Activated CD4-positive, alpha-beta memory T cell treated with anti-CD3 and anti-CD28 coated beads, Interleukin-2, amount 10 ng/mL, durations not matched to agents 7 days and 5 days (primary cell): Measurements from ENCODE around the gene LCP2. TPM values are rescaled to one million over a fixed set of nuclear protein-coding genes. Genes with fewer than 3 reads are reported as not detected.
A peak's percentile ranks its signal among the peaks of the same experiment; 100 is the strongest.

Experiments used
- CTCF ChIA-PET: fragments of 350-600 bp; sonication (Branson Sonifier 250); formaldehyde crosslinking; loops from one replicate; lab custom pipeline; 2021; ENCODE audit warnings: antibody characterized with exemption, inconsistent platforms; lab: Charles Lee
- POLR2A ChIA-PET: fragments of 350-600 bp; sonication (Branson Sonifier 250); formaldehyde crosslinking; loops from one replicate; lab custom pipeline; 2021; ENCODE audit warnings: antibody characterized with exemption; lab: Charles Lee
- DNase-seq: peaks from one replicate; pipeline ENCODE4 v3.0.0-alpha.2; 2020
- H3K27ac Mint-ChIP-seq: one replicate; pipeline ENCODE4 v1.8.0; 2021; ENCODE audit warnings: mild to moderate bottlenecking, mixed read lengths
- H3K27me3 Mint-ChIP-seq: one replicate; pipeline ENCODE4 v1.8.0; 2021; ENCODE audit warnings: mixed read lengths
- H3K36me3 Mint-ChIP-seq: one replicate; pipeline ENCODE4 v1.8.0; 2021; ENCODE audit warnings: low read depth, mixed read lengths
- H3K4me1 Mint-ChIP-seq: one replicate; pipeline ENCODE4 v1.8.0; 2021; ENCODE audit warnings: mixed read lengths
- H3K4me3 Mint-ChIP-seq: one replicate; pipeline ENCODE4 v1.8.0; 2021; ENCODE audit warnings: mild to moderate bottlenecking, mixed read lengths
- H3K9me3 Mint-ChIP-seq: one replicate; pipeline ENCODE4 v1.8.0; 2021; ENCODE audit warnings: mixed read lengths
- total RNA-seq, 2 experiments: library from RNA; stranded (reverse); gene quantifications; one replicate each; pipeline ENCODE4 v1.2.3, GENCODE V29; 2021

The LCP2 gene
- total RNA-seq, 2 experiments from 2014 or later, result 304 to 313 TPM

DNA sequence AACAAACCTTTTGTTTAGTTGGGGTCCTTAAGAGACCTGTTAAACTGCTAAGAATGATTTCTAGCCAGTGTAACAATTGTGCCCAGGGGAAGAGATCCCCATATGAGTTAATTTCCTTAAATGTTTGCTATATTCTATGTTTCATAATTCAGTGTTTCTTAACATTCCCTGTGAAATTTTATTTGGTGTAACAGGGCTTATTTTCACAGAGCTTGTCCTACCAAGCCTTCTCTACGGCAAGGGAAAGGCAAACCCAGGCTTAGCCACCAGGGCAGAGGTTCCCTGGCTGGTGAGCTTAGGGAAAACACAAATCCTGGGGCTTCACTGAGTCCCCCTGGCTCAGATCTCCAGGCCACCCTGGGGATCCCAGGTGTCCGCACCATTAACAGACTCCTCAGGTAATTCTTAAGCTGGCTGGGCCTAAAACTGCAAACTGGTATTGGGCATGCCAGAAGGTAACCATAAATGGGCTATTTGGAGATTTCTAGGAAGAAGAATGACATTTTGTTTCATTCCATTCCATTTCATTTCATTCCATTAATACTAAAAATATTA lies 17.0 kb upstream of the LCP2 start:
- no peaks in the 10 kb centered on the region for H3K9me3 Mint-ChIP-seq
- CTCF ChIA-PET, result interaction anchor here (1.3 to 2.7 kb wide), 8 partner anchors 17 to 48 kb away, joined by 4 to 17 read pairs (median 11); partner anchors contain the start of gene LCP2
- no peak overlapping the region for H3K27ac Mint-ChIP-seq
- POLR2A ChIA-PET, result interaction anchor here (1.8 to 5.3 kb wide), 6 partner anchors 16 to 41 kb away, joined by 11 to 41 read pairs (median 15); partner anchors contain the start of gene LCP2
- DNase-seq, result no peak
- no peak overlapping the region for H3K4me3 Mint-ChIP-seq
- peaks cover 2% of the 10 kb centered on the region for H3K27me3 Mint-ChIP-seq
- H3K4me1 Mint-ChIP-seq, result peaks cover 35% of the 10 kb centered on the region
- no peaks in the 10 kb centered on the region for H3K36me3 Mint-ChIP-seq

DNA sequence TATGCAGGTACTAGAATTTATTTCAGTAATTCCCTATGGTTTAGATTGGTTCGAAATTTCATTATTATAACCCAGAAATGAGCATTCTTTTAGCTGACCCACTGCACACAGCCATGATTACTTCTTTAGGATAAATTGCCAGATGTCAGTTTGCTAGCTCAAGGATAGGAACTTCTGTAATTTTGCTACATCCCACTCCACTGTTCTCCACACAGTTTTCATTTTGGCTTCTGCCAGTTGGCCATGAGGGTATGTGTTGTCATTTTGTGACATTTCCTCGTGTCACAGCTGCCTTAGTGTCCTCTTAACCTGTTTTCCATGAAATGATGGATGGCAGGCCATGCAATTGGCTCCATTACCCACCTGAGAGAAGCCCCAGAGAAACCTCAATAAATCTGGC lies 16.2 kb upstream of the LCP2 start:
- DNase-seq, result no peak
- Mint-ChIP-seq H3K4me1 (peaks cover 30% of the 10 kb centered on the region), H3K27me3 (peaks cover 2% of the 10 kb centered on the region), H3K27ac (peak overlapping the region; percentile 18), H3K9me3 (no peaks in the 10 kb centered on the region), H3K36me3 (no peaks in the 10 kb centered on the region), H3K4me3 (no peak overlapping the region)
- ChIA-PET POLR2A (interaction anchor here (0.9 to 5.3 kb wide), 13 partner anchors 10 to 64 kb away, joined by 3 to 41 read pairs (median 11); partner anchors contain the start of gene LCP2), CTCF (interaction anchor here (0.9 to 2.7 kb wide), 14 partner anchors 11 to 52 kb away, joined by 3 to 18 read pairs (median 7); partner anchors contain the start of gene LCP2)

DNA sequence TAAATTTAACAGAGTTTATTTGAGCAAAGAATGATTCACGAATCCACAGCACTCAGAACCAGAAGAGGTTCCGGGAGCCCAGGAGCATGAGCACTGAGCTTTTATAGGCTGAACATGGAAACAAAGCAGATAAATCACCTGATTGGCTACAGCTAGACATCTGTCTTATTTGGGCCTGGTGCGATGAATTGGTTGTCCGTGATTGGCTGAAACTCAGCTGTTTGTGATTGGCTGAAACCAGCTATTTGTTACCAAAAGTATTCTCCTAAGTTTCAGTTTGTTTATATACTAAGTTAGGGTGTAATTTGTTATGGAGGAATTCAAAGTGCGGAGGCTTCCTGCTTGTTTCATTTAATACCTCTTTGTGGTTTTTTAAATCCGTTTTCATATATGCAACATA lies 15.8 kb upstream of the LCP2 start:
- peaks cover 30% of the 10 kb centered on the region for H3K4me1 Mint-ChIP-seq

DNA sequence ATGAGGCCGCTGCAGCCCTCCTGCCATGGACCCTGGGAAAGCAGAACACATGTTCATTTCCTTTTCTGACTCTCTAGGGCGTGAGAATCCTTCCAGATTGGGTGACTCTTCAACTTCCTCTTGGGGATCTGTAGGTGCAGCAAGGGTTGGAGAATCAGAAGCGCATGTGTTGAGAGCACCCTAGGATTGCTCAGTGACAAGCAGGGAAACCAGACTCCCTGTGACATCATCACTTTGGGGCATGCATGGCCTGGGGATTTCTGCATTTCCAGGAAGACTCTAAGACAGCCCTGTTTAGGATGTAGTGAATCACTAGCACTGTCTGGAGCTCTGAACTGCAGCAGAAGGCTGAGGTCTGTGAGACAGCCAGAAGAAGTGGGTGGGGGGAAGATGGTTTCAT lies 15.1 kb upstream of the LCP2 start:
- DNase-seq, result peak; percentile 56
- ChIA-PET CTCF (interaction anchor here (1.0 to 2.7 kb wide), 10 partner anchors 10 to 51 kb away, joined by 3 to 18 read pairs (median 10); partner anchors contain the start of gene LCP2), POLR2A (interaction anchor here (1.5 to 5.3 kb wide), 10 partner anchors 9 to 46 kb away, joined by 5 to 41 read pairs (median 11); partner anchors contain the start of gene LCP2)
- peak overlapping the region; percentile 79 for H3K27ac Mint-ChIP-seq
- H3K27me3 Mint-ChIP-seq, result peaks cover 2% of the 10 kb centered on the region
- H3K4me3 Mint-ChIP-seq, result peak overlapping the region; percentile 52
- no peaks in the 10 kb centered on the region for H3K36me3 Mint-ChIP-seq
- H3K4me1 Mint-ChIP-seq, result peaks cover 30% of the 10 kb centered on the region
- H3K9me3 Mint-ChIP-seq, result no peaks in the 10 kb centered on the region

More for the DNA sequence above, 15.8 kb upstream of the LCP2 start:
- H3K9me3 Mint-ChIP-seq, result no peaks in the 10 kb centered on the region
- H3K36me3 Mint-ChIP-seq, result no peaks in the 10 kb centered on the region
- H3K27ac Mint-ChIP-seq, result peak overlapping the region; percentile 79
- peaks cover 2% of the 10 kb centered on the region for H3K27me3 Mint-ChIP-seq
- H3K4me3 Mint-ChIP-seq, result peak overlapping the region; percentile 53
- ChIA-PET POLR2A (interaction anchor here (0.9 to 5.3 kb wide), 13 partner anchors 10 to 63 kb away, joined by 3 to 41 read pairs (median 11); partner anchors contain the start of gene LCP2), CTCF (interaction anchor here (0.9 to 2.7 kb wide), 14 partner anchors 11 to 51 kb away, joined by 3 to 18 read pairs (median 7); partner anchors contain the start of gene LCP2)
- DNase-seq, result peak; percentile 55

GRCh38 chr5:170312301-170312595 lies 14.7 kb upstream of the LCP2 start:
- no peaks in the 10 kb centered on the region for H3K27me3 Mint-ChIP-seq
- no peaks in the 10 kb centered on the region for H3K9me3 Mint-ChIP-seq
- CTCF ChIA-PET, result interaction anchor here (1.6 to 2.7 kb wide), 4 partner anchors 10 to 22 kb away, joined by 5 to 18 read pairs (median 14); no protein-coding TSS in a partner anchor
- POLR2A ChIA-PET, result interaction anchor here (1.1 to 5.3 kb wide), 9 partner anchors 9 to 46 kb away, joined by 5 to 41 read pairs (median 11); partner anchors contain the start of gene LCP2
- peak overlapping the region; percentile 79 for H3K27ac Mint-ChIP-seq
- no peak for DNase-seq
- H3K36me3 Mint-ChIP-seq, result no peaks in the 10 kb centered on the region
- H3K4me1 Mint-ChIP-seq, result peaks cover 30% of the 10 kb centered on the region
- peak overlapping the region; percentile 52 for H3K4me3 Mint-ChIP-seq

DNA sequence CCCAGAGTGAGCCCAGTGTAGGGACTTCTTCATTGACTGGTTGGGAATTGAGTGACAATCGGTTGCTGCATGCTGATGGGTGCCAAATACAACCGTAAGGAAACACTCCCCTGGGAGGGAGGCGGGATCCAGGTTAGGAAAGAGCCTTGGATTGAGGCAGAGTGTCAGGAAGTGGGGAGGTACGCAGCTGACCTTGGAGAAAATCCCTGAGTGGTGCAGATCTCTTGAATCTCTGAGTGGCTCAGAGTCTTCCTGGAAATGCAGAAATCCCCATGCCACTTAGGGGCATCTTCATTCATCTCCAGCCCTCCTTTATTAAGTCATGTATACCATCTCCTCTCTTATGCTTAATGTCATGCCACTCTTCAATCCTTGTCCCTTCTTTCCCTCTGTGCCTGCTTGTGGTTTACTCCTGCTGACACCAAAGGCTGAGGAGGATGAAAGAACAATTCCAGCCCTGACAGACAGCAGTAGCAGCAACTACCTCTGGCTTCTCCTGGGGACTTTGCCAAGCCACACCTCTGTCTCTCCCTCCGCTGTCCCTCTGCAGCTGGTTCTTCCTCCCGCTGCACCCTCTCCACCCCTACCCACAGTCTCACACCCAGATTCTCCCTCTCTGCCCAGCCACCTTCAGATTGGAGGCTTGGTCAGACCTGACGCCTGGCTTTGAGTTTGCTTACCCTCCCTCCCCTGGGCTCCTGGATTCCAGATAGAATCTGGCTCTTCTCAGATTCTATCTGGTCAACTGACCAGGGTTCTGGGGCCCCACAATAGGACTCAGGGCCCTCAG lies 14.1 kb upstream of the LCP2 start:
- H3K4me3 Mint-ChIP-seq, result peak overlapping the region; percentile 21
- H3K36me3 Mint-ChIP-seq, result no peaks in the 10 kb centered on the region
- H3K9me3 Mint-ChIP-seq, result no peaks in the 10 kb centered on the region
- no peak for DNase-seq
- H3K4me1 Mint-ChIP-seq, result peaks cover 30% of the 10 kb centered on the region
- no peaks in the 10 kb centered on the region for H3K27me3 Mint-ChIP-seq
- CTCF ChIA-PET, result interaction anchor here (2.7 kb wide), 1 partner anchor 22 kb away, joined by 14 read pairs; no protein-coding TSS in a partner anchor
- POLR2A ChIA-PET, result interaction anchor here (1.1 to 5.3 kb wide), 4 partner anchors 9 to 19 kb away, joined by 6 to 41 read pairs (median 22); partner anchors contain the start of gene LCP2
- no peak overlapping the region for H3K27ac Mint-ChIP-seq

- Mint-ChIP-seq H3K4me1 (peaks cover 40% of the 10 kb centered on the region), H3K27me3 (no peaks in the 10 kb centered on the region), H3K9me3 (no peaks in the 10 kb centered on the region), H3K4me3 (no peak overlapping the region), H3K27ac (no peak overlapping the region), H3K36me3 (no peaks in the 10 kb centered on the region)
- no peak for DNase-seq
- CTCF ChIA-PET, result interaction anchor here (1.6 kb wide), 1 partner anchor 21 kb away, joined by 6 read pairs; no protein-coding TSS in a partner anchor
- POLR2A ChIA-PET, result interaction anchor here (0.5 to 1.2 kb wide), 3 partner anchors 10 to 44 kb away, joined by 3 read pairs; no protein-coding TSS in a partner anchor
Observed at GRCh38 chr5:170310256-170310926, 12.8 kb upstream of the LCP2 start.

DNA sequence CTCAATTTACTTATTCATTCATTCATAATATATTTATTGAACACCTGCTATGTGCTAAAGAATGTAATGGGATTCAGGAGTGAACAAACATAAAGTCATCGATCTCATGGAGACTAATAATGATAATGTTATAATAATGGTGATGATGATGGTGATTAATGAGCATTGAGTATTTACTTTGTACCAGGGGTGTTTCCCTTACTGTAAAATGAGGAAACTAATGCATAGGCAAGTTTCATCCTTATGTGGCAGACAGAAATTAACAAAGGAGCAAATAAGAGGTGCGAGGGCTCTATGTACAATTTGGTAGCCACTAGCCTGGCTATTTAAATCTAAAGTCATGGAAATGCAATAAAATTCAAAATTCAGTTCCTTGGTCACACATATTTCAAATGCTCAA lies 11.1 kb upstream of the LCP2 start:
- Mint-ChIP-seq H3K9me3 (no peaks in the 10 kb centered on the region), H3K27me3 (no peaks in the 10 kb centered on the region)

GRCh38 chr5:170307575-170308465 lies 10.2 kb upstream of the LCP2 start:
- DNase-seq, result no peak
- Mint-ChIP-seq H3K27ac (no peak overlapping the region), H3K9me3 (no peaks in the 10 kb centered on the region), H3K4me1 (peaks cover 46% of the 10 kb centered on the region), H3K36me3 (no peaks in the 10 kb centered on the region), H3K4me3 (no peak overlapping the region), H3K27me3 (no peaks in the 10 kb centered on the region)
- ChIA-PET POLR2A (interaction anchor here (1.3 to 35.1 kb wide), 5 partner anchors 11 to 31 kb away, joined by 3 to 1149 read pairs (median 12); partner anchors contain the start of gene LCP2), CTCF (interaction anchor here (0.9 to 2.3 kb wide), 2 partner anchors 9 to 23 kb away, joined by 3 to 8 read pairs; no protein-coding TSS in a partner anchor)

More for the DNA sequence above, 11.1 kb upstream of the LCP2 start:
- Mint-ChIP-seq H3K27ac (no peak overlapping the region), H3K4me3 (no peak overlapping the region), H3K36me3 (no peaks in the 10 kb centered on the region), H3K4me1 (peaks cover 45% of the 10 kb centered on the region)
- CTCF ChIA-PET, result no interaction called here
- POLR2A ChIA-PET, result interaction anchor here (3.6 to 35.1 kb wide), 2 partner anchors 12 to 32 kb away, joined by 18 to 1149 read pairs; partner anchors contain the start of gene LCP2
- DNase-seq, result no peak

- H3K27me3 Mint-ChIP-seq, result no peaks in the 10 kb centered on the region
- H3K36me3 Mint-ChIP-seq, result no peaks in the 10 kb centered on the region
- H3K4me3 Mint-ChIP-seq, result no peak overlapping the region
- no peak overlapping the region for H3K27ac Mint-ChIP-seq
- peaks cover 46% of the 10 kb centered on the region for H3K4me1 Mint-ChIP-seq
- no peaks in the 10 kb centered on the region for H3K9me3 Mint-ChIP-seq
- no peak for DNase-seq
- CTCF ChIA-PET, result interaction anchor here (0.7 to 2.3 kb wide), 3 partner anchors 10 to 33 kb away, joined by 3 to 8 read pairs (median 3); no protein-coding TSS in a partner anchor
- POLR2A ChIA-PET, result interaction anchor here (1.3 to 35.1 kb wide), 5 partner anchors 10 to 29 kb away, joined by 3 to 1149 read pairs (median 12); partner anchors contain the start of gene LCP2
Observed at GRCh38 chr5:170306381-170306831, 8.8 kb upstream of the LCP2 start.

DNA sequence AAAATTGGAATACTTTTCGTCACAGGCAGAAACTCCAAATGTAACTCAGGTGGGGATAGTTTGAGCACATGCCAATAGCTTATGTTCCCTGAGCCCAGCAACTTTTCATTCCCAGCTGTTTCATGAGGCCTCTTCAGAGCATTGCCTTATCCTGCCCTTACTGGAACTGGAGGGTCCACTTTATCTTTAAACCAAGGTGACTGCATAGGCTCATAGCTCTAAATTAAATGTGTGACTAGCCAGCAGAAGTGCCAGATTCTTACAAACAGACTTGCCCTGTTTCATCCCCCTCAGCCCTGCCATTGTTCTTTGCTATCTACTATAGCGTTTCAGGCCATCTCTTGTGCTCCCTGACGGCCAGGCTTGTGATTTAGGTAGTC lies 8.1 kb upstream of the LCP2 start:
- POLR2A ChIA-PET, result interaction anchor here (1.0 to 35.1 kb wide), 5 partner anchors 9 to 29 kb away, joined by 3 to 1149 read pairs (median 12); partner anchors contain the start of gene LCP2
- no peak overlapping the region for H3K27ac Mint-ChIP-seq

More for the DNA sequence above, 8.1 kb upstream of the LCP2 start:
- no peak for DNase-seq
- CTCF ChIA-PET, result interaction anchor here (1.3 kb wide), 1 partner anchor 33 kb away, joined by 3 read pairs; no protein-coding TSS in a partner anchor
- Mint-ChIP-seq H3K9me3 (no peaks in the 10 kb centered on the region), H3K4me3 (no peak overlapping the region), H3K36me3 (no peaks in the 10 kb centered on the region), H3K4me1 (peaks cover 50% of the 10 kb centered on the region), H3K27me3 (no peaks in the 10 kb centered on the region)
